Nephron (organoid): ENCODE results near the gene VAV2.

ENCODE experiments used
- H3K27ac Mint-ChIP-seq, 3 experiments: 2 replicates each; pipeline ENCODE4 v1.8.0; 2020; ENCODE audit warnings: mixed read lengths in 3 of 3, mild to moderate bottlenecking in 2 of 3, moderate library complexity in 1 of 3
- H3K27me3 Mint-ChIP-seq: 2 replicates; pipeline ENCODE4 v1.8.0; 2021; ENCODE audit warnings: low read depth, mild to moderate bottlenecking, moderate library complexity, mixed read lengths
- H3K36me3 Mint-ChIP-seq: 2 replicates; pipeline ENCODE4 v1.8.0; 2020; ENCODE audit warnings: low read depth, mixed read lengths
- H3K4me1 Mint-ChIP-seq: 2 replicates; pipeline ENCODE4 v1.8.0; 2020; ENCODE audit warnings: mixed read lengths
- H3K4me3 Mint-ChIP-seq, 3 experiments: 2 replicates each; pipeline ENCODE4 v1.8.0; 2020; ENCODE audit warnings: mild to moderate bottlenecking in 3 of 3, mixed read lengths in 3 of 3, moderate library complexity in 2 of 3
- H3K9me3 Mint-ChIP-seq: 2 replicates; pipeline ENCODE4 v1.8.0; 2020; ENCODE audit warnings: mixed read lengths
- TF ChIP-seq, protein P1 (sequence below), 3 experiments: fragments of 200-600 bp; sonication (generic); IDR thresholded peaks; one replicate each; pipeline ENCODE4 v1.5.0; 2021; ENCODE audit warnings: antibody characterized with exemption in 3 of 3; ENCODE audit not compliant: unreplicated experiment in 3 of 3

Gene VAV2

DNA sequence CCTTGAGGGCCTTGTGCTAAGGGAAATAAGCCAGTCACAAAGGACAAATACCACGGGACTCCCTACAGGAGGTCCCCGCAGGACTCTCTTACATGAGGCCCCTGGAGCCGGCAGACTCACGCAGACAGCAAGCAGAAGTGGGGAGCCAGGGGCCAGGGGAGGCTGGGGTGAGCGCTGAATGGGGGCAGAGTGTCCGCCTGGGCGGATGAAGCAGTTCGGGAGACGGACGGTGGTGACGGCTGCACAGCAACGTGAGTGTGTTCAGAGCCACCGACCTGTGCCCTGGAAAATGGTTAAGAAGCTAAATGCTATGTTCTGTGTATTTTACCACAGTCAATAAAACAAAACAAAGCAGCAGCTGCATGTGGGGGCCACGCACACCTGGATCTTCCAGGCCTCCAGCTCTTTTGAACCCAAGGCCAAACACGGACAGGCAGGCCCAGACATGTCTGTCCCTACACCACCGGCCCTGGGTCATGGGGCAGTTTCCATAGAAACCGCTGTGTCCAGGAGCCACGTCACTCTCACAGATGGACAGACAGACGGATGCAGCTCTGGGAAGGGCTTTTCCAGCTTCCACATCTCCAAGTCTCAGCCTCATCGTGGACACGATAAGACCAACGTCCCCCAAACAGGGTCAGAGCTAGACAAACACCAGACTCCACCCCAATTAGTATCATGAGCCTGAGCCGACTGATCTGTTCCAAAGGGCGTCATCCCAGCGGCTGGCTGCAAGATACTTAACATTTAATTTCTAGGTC is 103.9 kb downstream of the VAV2 start:
- TF ChIP-seq, protein P1, sequence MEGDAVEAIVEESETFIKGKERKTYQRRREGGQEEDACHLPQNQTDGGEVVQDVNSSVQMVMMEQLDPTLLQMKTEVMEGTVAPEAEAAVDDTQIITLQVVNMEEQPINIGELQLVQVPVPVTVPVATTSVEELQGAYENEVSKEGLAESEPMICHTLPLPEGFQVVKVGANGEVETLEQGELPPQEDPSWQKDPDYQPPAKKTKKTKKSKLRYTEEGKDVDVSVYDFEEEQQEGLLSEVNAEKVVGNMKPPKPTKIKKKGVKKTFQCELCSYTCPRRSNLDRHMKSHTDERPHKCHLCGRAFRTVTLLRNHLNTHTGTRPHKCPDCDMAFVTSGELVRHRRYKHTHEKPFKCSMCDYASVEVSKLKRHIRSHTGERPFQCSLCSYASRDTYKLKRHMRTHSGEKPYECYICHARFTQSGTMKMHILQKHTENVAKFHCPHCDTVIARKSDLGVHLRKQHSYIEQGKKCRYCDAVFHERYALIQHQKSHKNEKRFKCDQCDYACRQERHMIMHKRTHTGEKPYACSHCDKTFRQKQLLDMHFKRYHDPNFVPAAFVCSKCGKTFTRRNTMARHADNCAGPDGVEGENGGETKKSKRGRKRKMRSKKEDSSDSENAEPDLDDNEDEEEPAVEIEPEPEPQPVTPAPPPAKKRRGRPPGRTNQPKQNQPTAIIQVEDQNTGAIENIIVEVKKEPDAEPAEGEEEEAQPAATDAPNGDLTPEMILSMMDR (IDR thresholded peaks at IDR 0.05; ENCODE audit: unreplicated experiment in 3 of 3) = no peak
- Mint-ChIP-seq H3K36me3 (peaks cover 5% of the 10 kb centered on the region), H3K9me3 (no peaks in the 10 kb centered on the region), H3K4me3 (no peak overlapping the region), H3K4me1 (peaks cover 46% of the 10 kb centered on the region), H3K27me3 (no peaks in the 10 kb centered on the region), H3K27ac (peak overlapping the region; percentile 40 to 90 (median 47))

DNA sequence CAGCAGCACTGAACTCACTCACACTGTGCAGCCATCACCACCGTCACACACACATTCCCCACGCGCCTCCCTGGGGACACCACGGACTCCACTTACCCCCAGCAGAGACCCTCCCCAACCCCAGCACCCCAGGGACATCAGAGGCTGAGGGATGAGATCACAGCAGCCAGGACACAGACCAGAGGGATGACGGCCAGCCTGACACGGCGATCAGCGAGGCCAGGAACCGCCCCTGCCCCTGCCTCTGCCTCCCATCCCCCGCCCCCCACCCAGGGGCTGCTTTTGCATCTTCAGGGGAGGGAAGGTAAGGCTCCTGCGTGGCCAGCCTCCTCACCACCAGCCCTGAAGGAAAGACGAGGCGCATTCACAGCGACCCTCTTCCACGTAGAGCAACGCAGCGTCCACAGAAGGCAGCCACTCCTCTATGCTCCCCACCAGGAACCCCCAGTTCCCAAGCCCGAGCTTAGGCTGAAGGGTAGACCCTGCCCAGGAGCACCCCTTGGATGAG is 104.5 kb downstream of the VAV2 start:
- H3K36me3 Mint-ChIP-seq = peaks cover 5% of the 10 kb centered on the region
- TF ChIP-seq, protein P1 (IDR thresholded peaks at IDR 0.05; ENCODE audit: unreplicated experiment in 3 of 3) = no peak
- peaks cover 44% of the 10 kb centered on the region for H3K4me1 Mint-ChIP-seq
- H3K27ac Mint-ChIP-seq = no peak overlapping the region
- H3K27me3 Mint-ChIP-seq = no peaks in the 10 kb centered on the region
- peak overlapping the region in 1 of 3 experiments; percentile 30 for H3K4me3 Mint-ChIP-seq
- H3K9me3 Mint-ChIP-seq = no peaks in the 10 kb centered on the region

DNA sequence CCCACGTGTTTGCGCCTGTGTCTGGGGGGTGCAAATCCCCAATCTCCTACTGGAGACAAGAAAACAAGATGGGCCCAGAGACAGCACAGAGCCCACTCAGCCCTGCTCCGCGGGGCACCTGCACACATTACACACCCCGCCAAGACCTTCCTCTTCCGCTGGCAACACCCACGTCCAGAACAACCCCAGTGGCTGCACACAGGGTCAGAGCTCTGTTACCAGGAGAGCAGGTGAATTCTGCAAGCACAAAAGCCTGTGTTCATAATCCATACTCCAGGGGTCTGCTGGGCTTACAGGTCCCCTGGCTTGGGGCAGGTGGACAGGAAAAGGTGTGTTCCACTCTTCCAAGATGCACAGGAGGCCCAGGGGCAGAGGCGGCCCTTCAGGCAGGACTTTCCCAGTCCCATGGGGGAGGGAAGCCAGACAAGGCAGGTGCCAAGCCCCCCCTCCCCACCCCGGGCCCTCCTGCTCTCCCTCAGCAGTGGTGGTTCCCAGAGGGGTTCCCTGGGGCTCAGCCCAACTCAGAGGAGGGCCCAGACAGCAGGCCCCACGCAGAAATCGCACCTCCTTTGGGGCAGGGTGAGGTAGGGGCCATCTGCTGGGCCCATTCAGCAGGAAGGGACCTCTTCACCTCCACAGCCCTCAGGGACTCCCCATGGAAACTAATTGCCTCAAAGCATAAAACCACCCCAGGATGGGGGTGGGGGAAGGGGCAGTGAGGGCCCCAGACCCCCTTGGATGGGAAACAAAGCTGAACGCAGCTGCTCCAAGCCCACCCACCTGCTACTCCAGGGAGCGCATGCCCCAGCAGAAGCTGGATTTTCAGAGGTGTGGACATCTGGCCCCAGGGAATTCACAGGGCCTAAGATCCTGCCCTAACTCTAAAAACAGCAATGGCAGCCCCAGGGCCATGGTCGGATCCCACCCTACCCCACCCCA is 105.3 kb downstream of the VAV2 start:
- H3K4me3 Mint-ChIP-seq = no peak overlapping the region
- TF ChIP-seq, protein P1 (IDR thresholded peaks at IDR 0.05; ENCODE audit: unreplicated experiment in 3 of 3) = no peak
- H3K9me3 Mint-ChIP-seq = no peaks in the 10 kb centered on the region
- no peak overlapping the region for H3K27ac Mint-ChIP-seq
- H3K27me3 Mint-ChIP-seq = no peaks in the 10 kb centered on the region
- H3K36me3 Mint-ChIP-seq = peaks cover 5% of the 10 kb centered on the region
- H3K4me1 Mint-ChIP-seq = peaks cover 45% of the 10 kb centered on the region

DNA sequence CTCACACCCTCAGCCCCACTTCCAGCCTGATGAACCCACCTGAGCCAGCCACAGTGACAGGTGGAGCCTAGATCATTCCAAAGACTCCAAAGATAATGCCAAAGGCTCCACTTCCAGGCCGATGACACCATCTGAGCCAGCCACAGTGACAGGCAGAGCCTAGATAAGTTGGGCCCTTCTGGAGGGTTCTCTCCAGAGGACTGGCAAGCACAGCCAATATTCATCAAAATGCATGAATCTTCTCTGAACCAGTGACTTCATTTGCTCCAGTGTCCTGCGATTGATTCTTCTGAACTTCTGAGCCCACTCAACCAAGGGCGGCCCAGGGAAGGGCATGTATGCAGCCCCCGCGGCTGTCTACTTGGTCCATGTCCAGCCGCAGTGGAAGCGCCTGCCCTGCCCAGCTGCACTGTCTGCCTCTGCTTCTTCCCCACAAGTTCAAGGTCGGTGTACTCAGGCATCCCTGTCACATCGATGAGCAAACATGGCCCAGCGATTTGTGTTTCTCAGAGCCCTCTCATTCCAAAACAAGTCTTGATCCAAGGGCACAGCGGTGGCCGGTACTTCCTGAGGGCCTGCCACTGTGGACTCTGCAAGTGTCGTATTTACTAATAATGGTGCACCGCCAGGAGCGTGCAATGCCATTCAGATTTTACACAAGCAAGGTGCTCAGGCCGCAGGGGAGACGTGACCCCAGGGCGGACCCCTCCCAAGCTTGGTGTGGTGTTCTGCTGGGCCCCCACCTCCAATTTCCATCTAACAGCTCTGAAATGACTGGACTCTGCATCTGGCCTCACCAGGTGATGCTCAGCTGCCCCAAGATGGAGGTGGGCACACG is 107.0 kb downstream of the VAV2 start:
- H3K4me3 Mint-ChIP-seq = no peak overlapping the region
- peak overlapping the region in 1 of 3 experiments; percentile 5 for H3K27ac Mint-ChIP-seq
- peaks cover 51% of the 10 kb centered on the region for H3K4me1 Mint-ChIP-seq
- TF ChIP-seq, protein P1 (IDR thresholded peaks at IDR 0.05; ENCODE audit: unreplicated experiment in 3 of 3) = no peak
- H3K9me3 Mint-ChIP-seq = no peaks in the 10 kb centered on the region
- no peaks in the 10 kb centered on the region for H3K27me3 Mint-ChIP-seq
- H3K36me3 Mint-ChIP-seq = no peaks in the 10 kb centered on the region

DNA sequence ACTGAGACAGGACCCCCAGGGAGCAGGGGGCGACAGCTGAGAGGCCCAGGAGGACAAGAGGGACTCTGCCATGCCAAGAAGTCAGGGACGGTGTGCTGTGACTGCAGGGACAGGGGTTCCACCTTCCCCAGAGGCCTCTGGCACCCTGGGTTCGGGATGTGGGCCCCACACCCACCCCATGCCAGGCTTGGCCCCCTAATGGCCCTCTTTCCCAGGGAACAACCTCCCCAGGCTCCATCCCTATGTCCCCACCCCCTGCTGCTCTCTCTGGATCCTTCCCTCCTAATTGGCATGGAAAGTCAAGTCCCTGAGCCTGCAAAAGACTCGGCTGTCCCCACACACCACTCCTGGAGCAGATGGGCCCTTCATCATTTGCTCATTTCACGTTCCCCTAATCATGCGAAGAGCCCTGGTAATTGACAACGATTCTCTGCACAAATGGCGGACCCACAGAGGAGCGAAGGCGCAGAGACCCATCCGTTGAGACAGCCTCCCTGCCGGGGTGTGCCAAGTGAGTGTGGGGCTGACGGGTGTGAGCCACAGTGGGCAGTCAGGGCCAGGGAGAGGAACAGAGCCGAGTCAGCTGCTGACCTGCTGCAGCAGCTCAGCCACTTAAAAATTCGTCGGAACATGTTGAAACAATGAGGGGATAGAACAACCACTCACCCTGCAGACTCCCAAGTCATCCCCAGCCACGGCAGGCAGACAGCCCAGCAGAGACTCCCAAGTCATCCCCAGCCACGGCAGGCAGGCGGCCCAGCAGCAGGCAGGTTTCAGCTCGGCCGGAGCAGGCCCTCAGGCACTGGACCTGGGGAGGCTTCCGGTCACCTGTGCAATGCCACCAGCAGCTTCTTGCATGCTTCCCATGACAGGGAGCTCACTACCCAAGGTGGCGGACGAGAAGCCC is 109.0 kb downstream of the VAV2 start:
- H3K4me3 Mint-ChIP-seq = no peak overlapping the region
- no peaks in the 10 kb centered on the region for H3K9me3 Mint-ChIP-seq
- peak overlapping the region in 1 of 3 experiments; percentile 34 for H3K27ac Mint-ChIP-seq
- H3K36me3 Mint-ChIP-seq = no peaks in the 10 kb centered on the region
- H3K27me3 Mint-ChIP-seq = peaks cover 4% of the 10 kb centered on the region
- TF ChIP-seq, protein P1 (IDR thresholded peaks at IDR 0.05; ENCODE audit: unreplicated experiment in 3 of 3) = no peak
- peaks cover 46% of the 10 kb centered on the region for H3K4me1 Mint-ChIP-seq
